Measurements from ENCODE around the gene PHF21A. TPM values are rescaled to one million over a fixed set of nuclear protein-coding genes. Genes with fewer than 3 reads are reported as not detected.
A peak's percentile ranks its signal among the peaks of the same experiment; 100 is the strongest.

The PHF21A gene
- total RNA-seq, 4 donors from 2014 or later, result 8.9 to 118 (median 34.4) TPM

DNA sequence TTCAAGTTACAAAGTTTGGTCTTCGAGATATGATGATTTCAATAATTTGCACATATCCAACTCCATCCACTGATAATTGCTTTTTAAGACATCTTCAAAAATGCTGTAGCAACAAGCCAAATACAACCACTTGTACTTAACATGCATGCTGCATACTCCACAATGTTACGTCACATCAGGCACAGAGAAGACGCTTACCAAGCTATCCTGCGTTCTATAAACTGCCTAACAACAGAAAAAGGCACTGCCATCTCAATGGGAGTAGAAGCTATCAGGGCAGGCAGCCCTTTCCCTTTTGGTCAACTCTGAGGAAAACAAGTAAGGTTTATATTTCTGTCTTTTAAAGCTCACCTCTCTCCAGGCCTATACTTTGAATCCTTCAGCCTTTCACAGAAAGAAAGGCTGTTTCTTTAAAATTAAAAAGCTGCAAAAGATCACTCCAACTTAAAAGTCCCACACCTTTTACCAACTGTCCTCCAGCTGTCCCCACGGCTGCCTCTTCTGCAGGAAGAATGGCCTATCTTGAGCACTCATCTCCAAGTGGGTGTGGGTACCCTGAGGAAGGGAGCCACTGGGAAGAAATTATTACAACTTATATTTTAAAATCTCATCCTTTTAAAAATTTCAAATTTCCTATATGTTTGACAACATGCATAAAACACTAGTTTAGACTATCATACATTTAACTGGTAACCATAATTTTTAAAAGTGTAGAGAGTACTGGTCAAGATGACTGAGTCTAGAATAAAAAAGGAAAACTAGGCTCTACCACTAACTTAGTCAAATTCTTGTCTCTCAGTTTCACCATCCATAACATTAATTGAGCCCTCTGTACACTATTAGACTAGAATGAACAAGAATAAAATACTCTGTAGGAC, 14.5 kb downstream of the PHF21A start:
- Histone ChIP-seq H3K9me3 (no peaks in the 10 kb centered on the region), H3K4me3 (no peak overlapping the region), H3K27me3 (no peaks in the 10 kb centered on the region), H3K27ac (no peak overlapping the region), H3K4me1 (no peaks in the 10 kb centered on the region), H3K36me3 (no peaks in the 10 kb centered on the region)
- no peak for DNase-seq
- TF ChIP-seq POLR2A (IDR thresholded peaks at IDR 0.05), result no peak
- no peak for TF ChIP-seq CTCF (IDR thresholded peaks at IDR 0.05)

DNA sequence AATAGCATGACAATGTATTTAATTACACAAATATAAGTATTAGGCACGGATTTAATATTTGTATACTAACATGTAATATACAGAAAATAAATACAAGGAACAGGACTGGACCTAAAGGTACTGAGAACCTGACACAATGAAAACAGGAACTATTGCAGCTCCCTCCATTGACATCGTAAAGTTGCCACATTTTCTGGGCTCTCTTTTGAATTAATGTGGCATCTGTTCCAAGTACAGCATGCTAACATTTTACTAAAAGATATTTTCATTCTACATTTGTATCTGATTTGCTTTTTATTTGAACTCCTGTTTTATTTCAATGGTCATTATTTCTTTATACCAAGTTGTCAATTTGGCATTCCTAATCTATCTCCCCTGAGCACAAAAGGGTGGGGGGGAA, 15.3 kb downstream of the PHF21A start:
- Histone ChIP-seq H3K36me3 (no peaks in the 10 kb centered on the region), H3K4me1 (no peaks in the 10 kb centered on the region)

GRCh38 chr11:46105134-46105628, 16.1 kb downstream of the PHF21A start:
- no peak for DNase-seq

More for the DNA sequence above, 15.3 kb downstream of the PHF21A start:
- no peaks in the 10 kb centered on the region for H3K9me3 ChIP-seq
- H3K27me3 ChIP-seq, result no peaks in the 10 kb centered on the region
- TF ChIP-seq POLR2A (IDR thresholded peaks at IDR 0.05) (no peak), CTCF (IDR thresholded peaks at IDR 0.05) (no peak)
- DNase-seq, result no peak
- no peak overlapping the region for H3K27ac ChIP-seq
- H3K4me3 ChIP-seq, result no peak overlapping the region

DNA sequence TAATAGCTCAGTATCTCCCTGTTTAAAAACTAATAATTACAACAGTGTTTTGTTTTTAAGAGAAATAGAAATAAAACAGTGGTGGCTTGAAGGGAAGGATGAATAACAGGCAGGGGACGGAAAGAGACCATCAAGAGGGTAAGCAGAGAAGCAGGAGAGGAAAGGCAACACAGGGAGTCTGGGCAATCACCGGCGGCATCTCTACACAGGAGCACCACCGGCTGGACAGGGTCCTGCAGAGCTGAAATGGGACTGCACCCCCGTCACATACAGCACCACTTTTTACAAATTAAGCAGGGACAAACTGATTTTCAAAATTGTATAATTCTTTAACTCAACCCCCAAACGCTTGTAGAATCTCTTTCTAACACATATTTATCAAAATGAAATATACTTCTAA, 18.4 kb downstream of the PHF21A start:
- H3K27me3 ChIP-seq, result no peaks in the 10 kb centered on the region
- H3K9me3 ChIP-seq, result no peaks in the 10 kb centered on the region
- TF ChIP-seq CTCF (IDR thresholded peaks at IDR 0.05) (no peak), POLR2A (IDR thresholded peaks at IDR 0.05) (no peak)
- H3K4me3 ChIP-seq, result no peak overlapping the region
- no peak overlapping the region for H3K27ac ChIP-seq
- peaks cover 0 to 27% (median 2%) of the 10 kb centered on the region in 4 donors for H3K4me1 ChIP-seq
- no peak for DNase-seq
- no peaks in the 10 kb centered on the region for H3K36me3 ChIP-seq

More at GRCh38 chr11:46105134-46105628, 16.1 kb downstream of the PHF21A start:
- no peaks in the 10 kb centered on the region for H3K36me3 ChIP-seq
- H3K4me1 ChIP-seq, result peaks cover 0 to 7% (median 2%) of the 10 kb centered on the region in 4 donors
- no peak for TF ChIP-seq POLR2A (IDR thresholded peaks at IDR 0.05)
- TF ChIP-seq CTCF (IDR thresholded peaks at IDR 0.05), result no peak
- H3K4me3 ChIP-seq, result no peak overlapping the region
- H3K27ac ChIP-seq, result no peak overlapping the region
- H3K27me3 ChIP-seq, result no peaks in the 10 kb centered on the region
- no peaks in the 10 kb centered on the region for H3K9me3 ChIP-seq

DNA sequence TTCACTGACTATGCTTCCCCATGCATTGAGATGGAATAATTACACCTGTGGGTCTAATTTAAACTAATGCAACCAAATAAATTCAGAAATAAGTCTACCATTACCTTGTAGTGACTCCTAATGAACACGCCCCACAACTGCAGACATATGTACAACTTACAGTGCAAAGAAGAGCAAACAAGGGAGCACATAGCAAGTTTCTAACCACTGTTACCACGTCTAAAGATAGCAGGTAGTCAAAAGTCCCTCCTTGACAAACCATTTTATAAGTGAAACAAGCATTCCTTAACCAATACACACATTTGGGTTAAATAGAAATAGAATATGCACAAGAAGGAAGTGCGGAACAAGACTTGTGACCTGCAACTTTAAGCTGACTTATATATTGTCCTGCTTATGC, 20.6 kb downstream of the PHF21A start:
- DNase-seq, result no peak
- H3K4me1 ChIP-seq, result peaks cover 0 to 28% (median 2%) of the 10 kb centered on the region in 4 donors

More for the DNA sequence above, 20.6 kb downstream of the PHF21A start:
- no peaks in the 10 kb centered on the region for H3K36me3 ChIP-seq
- no peak overlapping the region for H3K27ac ChIP-seq
- no peaks in the 10 kb centered on the region for H3K9me3 ChIP-seq
- no peak for TF ChIP-seq CTCF (IDR thresholded peaks at IDR 0.05)
- no peak for TF ChIP-seq POLR2A (IDR thresholded peaks at IDR 0.05)
- no peaks in the 10 kb centered on the region for H3K27me3 ChIP-seq
- peak overlapping the region in 1 of 4 donors; percentile 5 for H3K4me3 ChIP-seq
